Activated CD8-positive, alpha-beta memory T cell treated with anti-CD3 and anti-CD28 coated beads, Interleukin-2, amount 50 U/mL, for 24 hours (primary cell): Measurements from ENCODE around the gene GDE1.

ENCODE experiments used
- DNase-seq: peaks from one replicate; pipeline ENCODE4 v3.0.0-alpha.2; 2020; ENCODE audit errors: extremely low read depth

The GDE1 gene

GRCh38 chr16:19524356-19524615 is 2.4 kb upstream of the GDE1 start:
- DNase-seq = no peak

- peak; percentile 92 for DNase-seq
Observed at GRCh38 chr16:19523559-19524355, 1.9 kb upstream of the GDE1 start, which contains the start of gene CCP110. Gene CCP110, plus strand, starts transcription at chr16:19523942. Its CDS starts 3,940 bp downstream, at chr16:19527882.

- DNase-seq = no peak
Observed at GRCh38 chr16:19523184-19523558, 1.3 kb upstream of the GDE1 start.

- DNase-seq = no peak
Observed at GRCh38 chr16:19522760-19523159, 862 bp upstream of the GDE1 start.

- DNase-seq = no peak
Observed at GRCh38 chr16:19522397-19522732, 467 bp upstream of the GDE1 start.

- no peak for DNase-seq
Observed at GRCh38 chr16:19520861-19521331, 1.0 kb downstream of the GDE1 start.

GRCh38 chr16:19518388-19518787 is 3.5 kb downstream of the GDE1 start:
- no peak for DNase-seq

- DNase-seq = no peak
Observed at GRCh38 chr16:19517424-19518089, 4.3 kb downstream of the GDE1 start.

- no peak for DNase-seq
Observed at GRCh38 chr16:19515757-19516156, 6.1 kb downstream of the GDE1 start.

GRCh38 chr16:19513377-19514053 is 8.4 kb downstream of the GDE1 start:
- DNase-seq = no peak

GRCh38 chr16:19512297-19512696 is 9.6 kb downstream of the GDE1 start:
- DNase-seq = no peak

GRCh38 chr16:19507867-19508266 is 14.0 kb downstream of the GDE1 start:
- DNase-seq = no peak

GRCh38 chr16:19506965-19507364 is 14.9 kb downstream of the GDE1 start:
- DNase-seq = no peak

GRCh38 chr16:19505600-19506303 is 16.1 kb downstream of the GDE1 start:
- no peak for DNase-seq

GRCh38 chr16:19503461-19504075 is 18.3 kb downstream of the GDE1 start:
- DNase-seq = no peak

GRCh38 chr16:19502395-19503131 is 19.3 kb downstream of the GDE1 start:
- no peak for DNase-seq

- DNase-seq = no peak
Observed at GRCh38 chr16:19499481-19499880, 22.4 kb downstream of the GDE1 start.

- no peak for DNase-seq
Observed at GRCh38 chr16:19499006-19499405, 22.9 kb downstream of the GDE1 start.

- no peak for DNase-seq
Observed at GRCh38 chr16:19497176-19497575, 24.7 kb downstream of the GDE1 start.

- DNase-seq = no peak
Observed at GRCh38 chr16:19490619-19491018, 31.3 kb downstream of the GDE1 start.

GRCh38 chr16:19488213-19488640 is 33.7 kb downstream of the GDE1 start:
- DNase-seq = no peak
